PFSK-1 (cell line): ENCODE results near the gene TATDN3.

Experiments used
- FOXP2 ChIP-seq: optimal IDR thresholded peaks from 2 replicates; pipeline ENCODE3; 2011; ENCODE audit warnings: borderline replicate concordance, control low read depth, inconsistent platforms; ENCODE audit not compliant: insufficient read depth; ENCODE audit errors: extremely low read length, extremely low read depth
- POLR2AphosphoS5 ChIP-seq: IDR thresholded peaks from 2 replicates; pipeline ENCODE4 v1.6.1; 2012; ENCODE audit warnings: low read depth, mild to moderate bottlenecking, control low read depth, low read length, moderate library complexity
- REST ChIP-seq, 2 experiments: IDR thresholded peaks; 2 replicates each; pipeline versions ENCODE4 v1.6.1 to v1.8.0; 2011 to 2012; ENCODE audit warnings: low read depth in 2 of 2, low read length in 2 of 2, control low read depth in 1 of 2, inconsistent platforms in 1 of 2, mild to moderate bottlenecking in 1 of 2, moderate library complexity in 1 of 2; ENCODE audit not compliant: insufficient read depth in 1 of 2

GRCh38 chr1:212827171-212827776 lies 35.6 kb downstream of the TATDN3 start:
- TF ChIP-seq POLR2AphosphoS5 (no peak), FOXP2 (no peak), REST (IDR thresholded peaks at IDR 0.05; ENCODE audit: insufficient read depth in 1 of 2, low read depth in 2 of 2, low read length in 2 of 2) (no peak)
